ENCODE measurements around the gene HOXB1. TPM values are rescaled to one million over a fixed set of nuclear protein-coding genes. Genes with fewer than 3 reads are reported as not detected.
A peak's percentile ranks its signal among the peaks of the same experiment; 100 is the strongest.

Gene HOXB1
- total and polyA plus RNA-seq, 5 donors from 2014 or later = not detected

DNA sequence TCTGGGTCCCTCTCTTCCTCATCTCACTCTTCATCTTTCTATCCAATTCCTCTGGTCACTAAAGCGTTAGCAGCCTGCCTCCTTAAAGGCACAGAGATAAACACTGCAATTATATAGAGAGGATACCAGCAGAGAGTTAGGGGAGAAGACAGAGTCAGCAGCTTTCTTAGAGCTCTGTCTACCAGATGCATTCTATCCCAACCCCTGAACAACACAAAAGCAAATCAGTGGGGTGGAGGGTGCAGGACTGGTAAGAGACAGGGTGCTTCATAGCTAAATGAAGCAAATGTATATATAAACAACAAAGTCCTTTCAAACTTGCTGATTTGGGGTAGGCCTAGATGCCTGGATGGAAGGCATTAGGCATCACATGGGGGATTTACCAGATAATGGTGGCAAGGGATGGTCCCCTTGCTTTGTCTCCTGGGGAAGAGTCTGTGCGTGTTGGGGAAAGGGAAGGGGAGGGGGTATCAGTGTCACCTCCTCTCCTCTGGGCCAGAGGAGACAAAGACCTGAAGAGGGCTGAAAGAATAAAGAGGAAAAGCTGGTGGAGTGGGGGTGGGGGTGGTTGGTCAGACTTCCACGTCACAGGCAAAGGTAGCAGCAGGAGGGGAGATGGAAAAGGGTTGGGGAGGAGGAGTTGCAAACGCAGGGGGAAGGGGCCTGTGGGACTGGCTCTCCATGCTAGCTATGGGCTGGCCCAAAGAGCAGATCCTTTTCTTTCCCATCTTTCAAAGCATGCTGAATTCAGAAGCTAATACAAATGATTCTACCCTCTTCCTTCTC, 35.3 kb upstream of the HOXB1 start:
- no peak for DNase-seq
- no peaks in the 10 kb centered on the region for H3K9me3 Mint-ChIP-seq
- H3K4me1 Mint-ChIP-seq = peaks cover 0 to 18% (median 6%) of the 10 kb centered on the region in 4 donors
- H3K27me3 Mint-ChIP-seq = peaks cover 15% of the 10 kb centered on the region
- no peak for ATAC-seq (ENCODE audit: low read depth in 2 of 2)
- Histone ChIP-seq H3K27me3 (ENCODE audit: control insufficient read depth, insufficient read depth, low read length) (peaks cover 6% of the 10 kb centered on the region), H3K36me3 (ENCODE audit: control insufficient read depth, insufficient read depth, low read length) (no peaks in the 10 kb centered on the region), H3K27ac (ENCODE audit: insufficient read depth, low read length, poor library complexity, severe bottlenecking) (no peak overlapping the region), H3K9me3 (ENCODE audit: control insufficient read depth in 2 of 2, low read length in 2 of 2) (no peaks in the 10 kb centered on the region), H3K4me3 (ENCODE audit: low read depth, low read length) (no peak overlapping the region), H3K4me1 (ENCODE audit: control insufficient read depth, insufficient read depth, low read length, poor library complexity, severe bottlenecking) (no peaks in the 10 kb centered on the region)
- no peak overlapping the region for H3K27ac Mint-ChIP-seq
- no peak overlapping the region for H3K4me3 Mint-ChIP-seq
- peaks cover 8% of the 10 kb centered on the region for H3K36me3 Mint-ChIP-seq

GRCh38 chr17:48565022-48565554, 34.3 kb upstream of the HOXB1 start:
- Mint-ChIP-seq H3K9me3 (no peaks in the 10 kb centered on the region), H3K4me3 (peak overlapping the region in 1 of 4 donors; percentile 56), H3K27me3 (peaks cover 15% of the 10 kb centered on the region), H3K4me1 (peaks cover 0 to 18% (median 6%) of the 10 kb centered on the region in 4 donors), H3K27ac (no peak overlapping the region), H3K36me3 (peaks cover 8% of the 10 kb centered on the region)
- H3K9me3 ChIP-seq (ENCODE audit: control insufficient read depth in 2 of 2, low read length in 2 of 2) = no peaks in the 10 kb centered on the region
- H3K27ac ChIP-seq (ENCODE audit: insufficient read depth, low read length, poor library complexity, severe bottlenecking) = no peak overlapping the region
- H3K4me3 ChIP-seq (ENCODE audit: low read depth, low read length) = no peak overlapping the region
- H3K27me3 ChIP-seq (ENCODE audit: control insufficient read depth, insufficient read depth, low read length) = peaks cover 6% of the 10 kb centered on the region
- H3K4me1 ChIP-seq (ENCODE audit: control insufficient read depth, insufficient read depth, low read length, poor library complexity, severe bottlenecking) = no peaks in the 10 kb centered on the region
- no peaks in the 10 kb centered on the region for H3K36me3 ChIP-seq (ENCODE audit: control insufficient read depth, insufficient read depth, low read length)
- DNase-seq = no peak
- no peak for ATAC-seq (ENCODE audit: low read depth in 2 of 2)

DNA sequence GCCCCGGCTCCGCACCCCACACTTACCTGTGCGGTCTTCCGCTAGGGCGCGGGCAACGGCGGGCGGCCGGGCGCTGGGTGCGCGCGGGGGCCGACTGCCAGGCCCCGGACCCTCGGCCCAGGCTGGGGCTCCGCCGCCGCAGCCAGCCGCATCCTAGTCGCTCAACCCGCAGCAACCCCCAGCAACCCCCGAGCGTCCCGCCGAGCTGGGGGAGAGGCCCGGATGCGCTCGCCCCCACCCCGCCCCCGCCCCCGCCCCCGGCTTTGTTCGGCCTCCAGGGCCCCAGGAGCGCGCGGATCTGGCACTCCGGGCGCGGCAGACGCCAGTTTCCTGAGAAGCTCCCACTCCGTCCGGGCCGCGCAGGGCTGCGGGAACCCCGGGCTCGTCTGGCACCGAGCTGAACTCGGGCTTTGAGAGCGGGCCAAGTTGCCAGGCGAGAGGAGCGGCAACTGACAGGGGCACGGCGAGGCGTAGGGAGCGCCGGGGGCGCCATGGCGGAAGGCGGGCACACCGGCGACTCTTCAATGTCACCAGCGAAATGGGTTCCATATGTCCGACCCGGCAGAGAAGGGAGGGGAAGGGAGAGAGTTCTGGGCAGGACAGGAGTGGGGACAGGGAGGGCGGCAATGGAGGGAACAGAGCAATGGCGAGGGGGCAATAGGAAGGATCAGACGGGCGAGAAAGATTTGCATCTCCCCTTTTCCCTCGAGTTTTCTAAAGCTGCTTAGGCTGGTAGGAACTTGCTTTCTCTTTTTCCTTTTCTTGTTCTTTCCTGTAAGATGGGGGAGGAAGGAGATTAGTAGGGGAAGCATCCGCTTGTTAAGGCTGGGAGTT, 33.6 kb upstream of the HOXB1 start:
- peaks cover 6% of the 10 kb centered on the region for H3K27me3 ChIP-seq (ENCODE audit: control insufficient read depth, insufficient read depth, low read length)
- Mint-ChIP-seq H3K4me1 (peaks cover 0 to 18% (median 6%) of the 10 kb centered on the region in 4 donors), H3K27me3 (peaks cover 10% of the 10 kb centered on the region), H3K36me3 (peaks cover 3% of the 10 kb centered on the region), H3K4me3 (peak overlapping the region in 1 of 4 donors; percentile 56), H3K27ac (no peak overlapping the region), H3K9me3 (no peaks in the 10 kb centered on the region)
- ATAC-seq (ENCODE audit: low read depth in 2 of 2) (no peak), DNase-seq (no peak)
- no peaks in the 10 kb centered on the region for H3K4me1 ChIP-seq (ENCODE audit: control insufficient read depth, insufficient read depth, low read length, poor library complexity, severe bottlenecking)
- no peaks in the 10 kb centered on the region for H3K36me3 ChIP-seq (ENCODE audit: control insufficient read depth, insufficient read depth, low read length)
- H3K4me3 ChIP-seq (ENCODE audit: low read depth, low read length) = no peak overlapping the region
- no peak overlapping the region for H3K27ac ChIP-seq (ENCODE audit: insufficient read depth, low read length, poor library complexity, severe bottlenecking)
- no peaks in the 10 kb centered on the region for H3K9me3 ChIP-seq (ENCODE audit: control insufficient read depth in 2 of 2, low read length in 2 of 2)

DNA sequence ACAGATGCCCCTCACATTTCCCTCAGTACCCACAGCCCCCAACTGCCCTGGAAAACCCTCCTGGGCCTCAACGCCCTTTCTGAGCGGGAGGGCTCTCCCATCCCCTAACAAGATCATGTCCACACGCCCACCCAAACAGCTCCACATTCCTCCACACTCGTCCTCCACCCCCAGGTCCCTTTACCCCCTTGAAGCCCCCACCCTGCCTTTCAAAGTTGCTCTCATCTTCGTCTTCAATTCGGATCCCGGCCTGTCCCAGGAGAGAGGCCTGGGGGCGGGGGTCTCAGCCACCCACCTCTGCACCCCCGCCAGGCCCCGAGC, 33.0 kb upstream of the HOXB1 start:
- ATAC-seq (ENCODE audit: low read depth in 2 of 2) (no peak), DNase-seq (no peak)
- peaks cover 0 to 18% (median 3%) of the 10 kb centered on the region in 4 donors for H3K4me1 Mint-ChIP-seq
- H3K9me3 Mint-ChIP-seq = no peaks in the 10 kb centered on the region
- Histone ChIP-seq H3K27me3 (ENCODE audit: control insufficient read depth, insufficient read depth, low read length) (peaks cover 6% of the 10 kb centered on the region), H3K36me3 (ENCODE audit: control insufficient read depth, insufficient read depth, low read length) (no peaks in the 10 kb centered on the region), H3K4me3 (ENCODE audit: low read depth, low read length) (no peak overlapping the region), H3K27ac (ENCODE audit: insufficient read depth, low read length, poor library complexity, severe bottlenecking) (no peak overlapping the region), H3K9me3 (ENCODE audit: control insufficient read depth in 2 of 2, low read length in 2 of 2) (no peaks in the 10 kb centered on the region), H3K4me1 (ENCODE audit: control insufficient read depth, insufficient read depth, low read length, poor library complexity, severe bottlenecking) (no peaks in the 10 kb centered on the region)
- H3K36me3 Mint-ChIP-seq = peaks cover 3% of the 10 kb centered on the region
- peaks cover 9% of the 10 kb centered on the region for H3K27me3 Mint-ChIP-seq
- no peak overlapping the region for H3K27ac Mint-ChIP-seq
- H3K4me3 Mint-ChIP-seq = no peak overlapping the region

- DNase-seq (no peak), ATAC-seq (ENCODE audit: low read depth in 2 of 2) (no peak)
- Histone ChIP-seq H3K9me3 (ENCODE audit: control insufficient read depth in 2 of 2, low read length in 2 of 2) (no peaks in the 10 kb centered on the region), H3K4me3 (ENCODE audit: low read depth, low read length) (no peak overlapping the region), H3K27ac (ENCODE audit: insufficient read depth, low read length, poor library complexity, severe bottlenecking) (no peak overlapping the region), H3K4me1 (ENCODE audit: control insufficient read depth, insufficient read depth, low read length, poor library complexity, severe bottlenecking) (no peaks in the 10 kb centered on the region), H3K36me3 (ENCODE audit: control insufficient read depth, insufficient read depth, low read length) (no peaks in the 10 kb centered on the region), H3K27me3 (ENCODE audit: control insufficient read depth, insufficient read depth, low read length) (peaks cover 3% of the 10 kb centered on the region)
- Mint-ChIP-seq H3K4me3 (no peak overlapping the region), H3K27me3 (peaks cover 9% of the 10 kb centered on the region), H3K4me1 (peaks cover 0 to 14% (median 2%) of the 10 kb centered on the region in 4 donors), H3K36me3 (peaks cover 5% of the 10 kb centered on the region), H3K27ac (no peak overlapping the region), H3K9me3 (no peaks in the 10 kb centered on the region)
These were observed 32.6 kb upstream of the HOXB1 start for GRCh38 chr17:48563385-48563838.

- Histone ChIP-seq H3K27ac (ENCODE audit: insufficient read depth, low read length, poor library complexity, severe bottlenecking) (no peak overlapping the region), H3K27me3 (ENCODE audit: control insufficient read depth, insufficient read depth, low read length) (peaks cover 3% of the 10 kb centered on the region), H3K36me3 (ENCODE audit: control insufficient read depth, insufficient read depth, low read length) (no peaks in the 10 kb centered on the region), H3K9me3 (ENCODE audit: control insufficient read depth in 2 of 2, low read length in 2 of 2) (no peaks in the 10 kb centered on the region), H3K4me3 (ENCODE audit: low read depth, low read length) (no peak overlapping the region), H3K4me1 (ENCODE audit: control insufficient read depth, insufficient read depth, low read length, poor library complexity, severe bottlenecking) (no peaks in the 10 kb centered on the region)
- H3K4me1 Mint-ChIP-seq = peaks cover 0 to 12% (median under 1%) of the 10 kb centered on the region in 4 donors
- no peak overlapping the region for H3K4me3 Mint-ChIP-seq
- peaks cover 12% of the 10 kb centered on the region for H3K27me3 Mint-ChIP-seq
- peaks cover 4% of the 10 kb centered on the region for H3K36me3 Mint-ChIP-seq
- ATAC-seq (ENCODE audit: low read depth in 2 of 2) (no peak), DNase-seq (no peak)
- H3K27ac Mint-ChIP-seq = no peak overlapping the region
- no peaks in the 10 kb centered on the region for H3K9me3 Mint-ChIP-seq
These were observed 32.1 kb upstream of the HOXB1 start for GRCh38 chr17:48562934-48563333.

GRCh38 chr17:48561884-48562810, 31.3 kb upstream of the HOXB1 start:
- no peaks in the 10 kb centered on the region for H3K4me1 ChIP-seq (ENCODE audit: control insufficient read depth, insufficient read depth, low read length, poor library complexity, severe bottlenecking)
- Mint-ChIP-seq H3K27ac (no peak overlapping the region), H3K9me3 (no peaks in the 10 kb centered on the region), H3K4me3 (no peak overlapping the region), H3K36me3 (peaks cover 4% of the 10 kb centered on the region), H3K27me3 (peaks cover 13% of the 10 kb centered on the region), H3K4me1 (peaks cover 0 to 12% (median under 1%) of the 10 kb centered on the region in 4 donors)
- H3K9me3 ChIP-seq (ENCODE audit: control insufficient read depth in 2 of 2, low read length in 2 of 2) = no peaks in the 10 kb centered on the region
- peaks cover 3% of the 10 kb centered on the region for H3K27me3 ChIP-seq (ENCODE audit: control insufficient read depth, insufficient read depth, low read length)
- no peak overlapping the region for H3K4me3 ChIP-seq (ENCODE audit: low read depth, low read length)
- H3K36me3 ChIP-seq (ENCODE audit: control insufficient read depth, insufficient read depth, low read length) = no peaks in the 10 kb centered on the region
- ATAC-seq (ENCODE audit: low read depth in 2 of 2) (peak in 1 of 2 donors; percentile 48), DNase-seq (no peak)
- no peak overlapping the region for H3K27ac ChIP-seq (ENCODE audit: insufficient read depth, low read length, poor library complexity, severe bottlenecking)
